Measurements from ENCODE around the gene ZNF236.

- TF ChIP-seq POLR2AphosphoS5 (IDR thresholded peaks at IDR 0.05; ENCODE audit: low read depth, low read length) (no peak), TAF1 (IDR thresholded peaks at IDR 0.05; ENCODE audit: borderline replicate concordance, low read depth, low read length) (no peak)
These were observed 171.2 kb downstream of the ZNF236 start for GRCh38 chr18:76993573-76993972.
